Glutamatergic neuron (in vitro differentiated cells): ENCODE results near the gene PLCL2. TPM values are rescaled to one million over a fixed set of nuclear protein-coding genes. Genes with fewer than 3 reads are reported as not detected.

ENCODE experiments used
- DNase-seq: peaks from one replicate; pipeline ENCODE4 v3.0.0; 2022
- H3K27ac Mint-ChIP-seq: one replicate; pipeline ENCODE4 v1.8.0; 2020; ENCODE audit warnings: mild to moderate bottlenecking, mixed read lengths, inconsistent platforms; ENCODE audit not compliant: unreplicated experiment
- H3K27me3 Mint-ChIP-seq: one replicate; pipeline ENCODE4 v1.8.0; 2020; ENCODE audit warnings: mild to moderate bottlenecking, moderate library complexity, mixed read lengths, inconsistent platforms; ENCODE audit not compliant: unreplicated experiment
- H3K36me3 Mint-ChIP-seq: one replicate; pipeline ENCODE4 v1.8.0; 2020; ENCODE audit warnings: mild to moderate bottlenecking, mixed read lengths, inconsistent platforms; ENCODE audit not compliant: unreplicated experiment
- H3K4me1 Mint-ChIP-seq: one replicate; pipeline ENCODE4 v1.8.0; 2020; ENCODE audit warnings: mild to moderate bottlenecking, low read depth, mixed read lengths, inconsistent platforms; ENCODE audit not compliant: unreplicated experiment
- H3K4me3 Mint-ChIP-seq: one replicate; pipeline ENCODE4 v1.8.0; 2020; ENCODE audit warnings: mild to moderate bottlenecking, mixed read lengths, inconsistent platforms; ENCODE audit not compliant: unreplicated experiment
- H3K9me3 Mint-ChIP-seq: one replicate; pipeline ENCODE4 v1.8.0; 2020; ENCODE audit warnings: mild to moderate bottlenecking, moderate library complexity, mixed read lengths, inconsistent platforms; ENCODE audit not compliant: unreplicated experiment
- CTCF ChIP-seq: fragments of 200-600 bp; sonication (generic); IDR thresholded peaks from one replicate; pipeline ENCODE4 v1.5.0; 2021; ENCODE audit not compliant: partially characterized antibody, unreplicated experiment
- total RNA-seq: library from RNA; stranded (reverse); fragmentation: NEBNext Ultra II Directional; extraction: Animal tissue kit (Norgen Biotek cat#: 25700); gene quantifications from one replicate; pipeline ENCODE4 v1.2.1, GENCODE V29; 2021; ENCODE audit not compliant: unreplicated experiment

The PLCL2 gene
- total RNA-seq, 1 donor from 2014 or later, result 71.1 TPM

DNA sequence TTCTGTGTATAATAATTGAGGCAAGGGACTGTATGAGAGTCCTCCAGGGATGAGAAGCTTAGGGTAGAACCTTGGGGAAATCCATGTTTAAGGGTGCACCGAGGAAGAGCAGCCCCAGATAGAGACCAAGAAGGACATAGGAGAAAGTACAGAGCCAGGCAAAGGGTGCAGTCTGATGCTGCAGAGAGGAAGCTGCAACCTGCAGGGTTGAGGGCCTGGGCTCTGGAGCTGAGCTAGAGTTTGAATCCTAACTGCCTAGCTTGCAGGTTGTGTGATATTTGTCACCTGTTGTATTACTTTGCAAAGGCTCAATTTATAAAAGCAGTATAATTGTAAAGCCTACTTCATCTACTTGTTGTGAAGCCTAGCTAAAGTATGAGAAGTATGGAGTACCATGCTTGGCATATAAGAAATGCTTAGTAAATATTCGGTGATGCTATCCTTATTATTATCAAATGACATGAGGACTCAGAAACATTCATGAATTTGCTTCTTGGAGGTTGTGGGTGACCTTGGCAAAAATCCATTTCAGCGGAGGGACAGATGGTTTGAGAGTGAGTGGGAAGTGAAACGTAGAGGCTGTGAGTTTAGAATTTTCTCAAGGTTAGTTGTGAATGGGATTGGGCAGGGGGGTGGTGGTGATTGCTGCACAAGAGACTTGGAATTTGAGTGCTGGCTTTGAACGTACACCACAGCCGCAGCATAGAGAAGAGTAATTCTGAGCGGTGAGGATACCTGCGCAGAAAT is 43.8 kb downstream of the PLCL2 start:
- Mint-ChIP-seq H3K4me3 (no peak overlapping the region), H3K4me1 (peaks cover 14% of the 10 kb centered on the region), H3K27ac (no peak overlapping the region), H3K36me3 (no peaks in the 10 kb centered on the region), H3K9me3 (no peaks in the 10 kb centered on the region), H3K27me3 (peaks cover 2% of the 10 kb centered on the region)
- DNase-seq, result no peak
- TF ChIP-seq CTCF, result no peak

- H3K36me3 Mint-ChIP-seq, result no peaks in the 10 kb centered on the region
- DNase-seq, result no peak
- TF ChIP-seq CTCF, result no peak
- peaks cover 2% of the 10 kb centered on the region for H3K27me3 Mint-ChIP-seq
- H3K9me3 Mint-ChIP-seq, result no peaks in the 10 kb centered on the region
- no peak overlapping the region for H3K4me3 Mint-ChIP-seq
- no peak overlapping the region for H3K27ac Mint-ChIP-seq
- peaks cover 10% of the 10 kb centered on the region for H3K4me1 Mint-ChIP-seq
Observed at GRCh38 chr3:16929311-16929710, 44.6 kb downstream of the PLCL2 start.

DNA sequence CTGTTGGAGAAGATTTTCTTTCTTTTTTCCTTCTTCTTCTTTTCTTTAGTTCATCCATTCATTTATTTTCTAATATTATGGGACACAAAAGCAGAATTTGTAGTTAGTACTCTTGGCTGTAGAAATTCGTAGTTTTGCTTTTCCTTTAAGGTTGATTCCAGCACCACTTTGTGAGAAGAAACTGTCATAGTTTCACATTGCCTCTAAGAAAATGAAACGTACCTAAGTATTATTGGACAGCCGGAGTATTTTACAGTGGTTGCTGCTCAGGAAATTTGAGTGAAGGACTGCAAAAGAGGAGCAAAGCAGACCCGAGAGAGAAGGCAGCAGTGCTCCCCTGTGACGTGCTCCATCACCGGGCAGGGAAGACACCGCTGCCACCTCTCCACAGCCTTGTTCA is 48.1 kb downstream of the PLCL2 start:
- Mint-ChIP-seq H3K4me1 (peaks cover 10% of the 10 kb centered on the region), H3K27me3 (peaks cover 2% of the 10 kb centered on the region), H3K36me3 (no peaks in the 10 kb centered on the region), H3K4me3 (no peak overlapping the region), H3K27ac (no peak overlapping the region), H3K9me3 (peaks cover 1% of the 10 kb centered on the region)
- no peak for TF ChIP-seq CTCF
- DNase-seq, result no peak

- no peaks in the 10 kb centered on the region for H3K27me3 Mint-ChIP-seq
- H3K36me3 Mint-ChIP-seq, result no peaks in the 10 kb centered on the region
- no peak overlapping the region for H3K27ac Mint-ChIP-seq
Observed at GRCh38 chr3:16935781-16936180, 51.0 kb downstream of the PLCL2 start.

More at GRCh38 chr3:16935781-16936180, 51.0 kb downstream of the PLCL2 start:
- H3K9me3 Mint-ChIP-seq, result peaks cover 1% of the 10 kb centered on the region
- H3K4me1 Mint-ChIP-seq, result peaks cover 11% of the 10 kb centered on the region
- no peak for DNase-seq
- H3K4me3 Mint-ChIP-seq, result no peak overlapping the region
- no peak for TF ChIP-seq CTCF
